GM21825 (cell line): ENCODE measurements around the gene TRAF6.

Experiments used
- ATAC-seq: cut with Tn5 transposase; IDR thresholded peaks from one replicate; pipeline ENCODE4 v1.9.1; 2021; ENCODE audit warnings: mild to moderate bottlenecking, moderate library complexity; ENCODE audit not compliant: unreplicated experiment

The TRAF6 gene

DNA sequence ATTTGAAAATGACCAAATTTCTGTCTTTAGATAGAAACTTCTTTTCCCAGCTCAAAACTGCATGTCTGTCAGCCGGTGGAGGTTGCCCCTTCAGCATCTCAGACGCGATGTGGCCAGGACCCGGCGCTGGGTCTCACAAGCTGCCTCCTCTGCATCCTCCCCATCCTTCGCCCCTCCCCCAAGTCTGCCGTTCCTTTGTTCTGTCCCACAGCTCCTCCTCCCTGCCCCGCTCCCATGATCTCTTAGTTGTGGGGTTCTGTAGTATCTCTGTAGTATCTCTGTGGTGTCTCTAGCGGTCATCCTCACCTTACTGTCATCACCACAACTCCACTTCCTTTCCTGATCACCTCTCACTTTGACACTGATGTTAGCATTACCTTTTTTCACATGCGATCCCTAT is 49.9 kb downstream of the TRAF6 start:
- no peak for ATAC-seq

DNA sequence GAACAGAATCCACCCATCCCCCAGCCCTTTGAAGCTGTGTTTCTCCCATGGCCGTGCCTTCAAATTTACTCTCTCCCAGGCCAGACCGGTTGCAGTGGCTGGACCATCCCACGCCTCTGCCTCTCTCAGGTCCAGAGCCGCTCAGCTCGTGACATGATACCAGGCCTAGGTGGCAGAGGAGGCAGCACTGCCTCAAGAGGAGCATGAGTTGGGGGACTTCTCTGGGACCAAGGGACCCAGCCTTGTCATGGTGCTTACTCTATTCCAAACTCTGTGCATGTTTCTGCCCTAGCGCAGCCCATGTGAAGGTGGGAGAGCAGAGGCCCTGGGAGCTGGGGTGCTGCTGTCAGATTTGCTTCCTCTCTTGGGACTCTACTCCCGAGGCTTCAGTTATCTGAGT is 51.0 kb downstream of the TRAF6 start:
- ATAC-seq: no peak

DNA sequence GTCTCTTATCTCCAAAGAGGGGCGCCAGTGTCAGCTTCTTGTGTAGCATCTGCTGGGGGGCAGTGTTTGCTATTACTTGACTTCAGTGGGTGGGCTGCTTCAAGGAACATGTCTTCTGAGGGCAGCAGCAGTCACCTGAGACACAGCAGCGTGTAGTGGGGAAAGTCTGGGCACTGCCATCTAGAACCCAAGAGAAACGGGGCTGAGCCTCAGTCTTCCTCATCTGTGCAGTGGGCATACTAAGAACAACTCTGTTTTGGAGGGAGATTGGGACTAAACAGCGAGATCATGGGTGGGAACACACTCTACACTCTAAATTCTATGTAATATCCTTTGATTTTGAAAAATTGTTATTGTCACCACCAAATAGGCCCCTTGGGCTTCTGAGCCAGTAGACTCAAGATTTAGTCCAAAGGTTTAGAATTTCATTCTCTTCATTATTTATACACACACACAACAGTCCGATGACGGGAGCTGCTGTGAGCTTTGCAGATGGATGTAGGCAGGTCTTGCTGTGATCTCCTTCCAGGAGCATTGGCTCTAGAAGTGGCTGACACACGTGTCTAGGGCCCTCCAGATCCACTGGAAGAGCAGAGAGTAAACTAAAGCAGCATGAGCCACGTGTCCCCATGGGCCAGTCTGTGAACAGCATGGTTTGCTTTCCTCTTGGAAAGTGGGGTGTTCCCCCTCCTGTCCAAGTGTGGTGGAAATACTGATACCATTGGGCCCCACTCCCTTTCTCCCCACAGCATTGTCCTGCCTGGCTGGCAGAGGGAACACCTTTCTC is 51.8 kb downstream of the TRAF6 start:
- no peak for ATAC-seq

DNA sequence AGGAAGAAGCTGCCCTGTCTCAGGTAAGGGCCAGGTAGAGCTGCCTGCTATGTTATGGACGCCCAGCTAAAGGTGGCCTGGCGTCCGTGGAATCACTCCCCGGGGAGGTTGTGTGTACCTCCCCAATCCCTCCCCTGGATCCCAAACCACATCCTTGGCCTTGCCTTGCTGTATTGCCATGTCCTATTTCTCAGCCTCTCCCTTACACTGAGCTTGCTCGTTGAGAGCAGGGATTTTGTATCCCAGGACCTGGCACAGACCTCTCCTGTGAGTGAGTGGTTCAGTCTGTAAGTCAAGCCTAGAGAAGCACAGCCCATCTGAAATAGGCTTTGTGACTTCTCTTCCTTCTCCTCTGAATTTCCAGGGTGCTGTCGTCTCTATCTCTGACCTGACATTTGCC is 53.9 kb downstream of the TRAF6 start:
- ATAC-seq: no peak

DNA sequence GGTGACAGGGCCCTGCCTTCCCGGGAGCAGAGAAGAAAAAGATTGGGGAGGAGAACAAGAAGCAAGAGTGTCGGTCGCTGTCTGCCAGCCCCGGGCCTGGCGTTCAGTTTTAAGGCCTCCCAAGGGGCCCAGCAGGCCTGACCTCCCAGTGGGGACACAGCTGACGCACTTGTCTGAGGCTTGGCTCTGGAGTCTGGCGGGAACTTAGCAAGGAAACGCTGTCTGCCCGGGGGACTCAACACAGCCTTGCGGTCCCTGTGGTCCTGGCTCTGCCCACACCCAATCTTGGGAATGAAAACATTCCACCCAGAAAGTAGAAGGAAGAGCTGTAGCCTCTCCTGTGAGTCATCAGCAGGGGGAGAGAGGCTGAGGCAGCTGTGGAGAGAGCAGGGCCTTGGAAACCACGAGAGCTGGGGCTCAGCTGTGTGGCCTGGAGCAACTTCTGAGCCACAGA is 54.4 kb downstream of the TRAF6 start:
- no peak for ATAC-seq

DNA sequence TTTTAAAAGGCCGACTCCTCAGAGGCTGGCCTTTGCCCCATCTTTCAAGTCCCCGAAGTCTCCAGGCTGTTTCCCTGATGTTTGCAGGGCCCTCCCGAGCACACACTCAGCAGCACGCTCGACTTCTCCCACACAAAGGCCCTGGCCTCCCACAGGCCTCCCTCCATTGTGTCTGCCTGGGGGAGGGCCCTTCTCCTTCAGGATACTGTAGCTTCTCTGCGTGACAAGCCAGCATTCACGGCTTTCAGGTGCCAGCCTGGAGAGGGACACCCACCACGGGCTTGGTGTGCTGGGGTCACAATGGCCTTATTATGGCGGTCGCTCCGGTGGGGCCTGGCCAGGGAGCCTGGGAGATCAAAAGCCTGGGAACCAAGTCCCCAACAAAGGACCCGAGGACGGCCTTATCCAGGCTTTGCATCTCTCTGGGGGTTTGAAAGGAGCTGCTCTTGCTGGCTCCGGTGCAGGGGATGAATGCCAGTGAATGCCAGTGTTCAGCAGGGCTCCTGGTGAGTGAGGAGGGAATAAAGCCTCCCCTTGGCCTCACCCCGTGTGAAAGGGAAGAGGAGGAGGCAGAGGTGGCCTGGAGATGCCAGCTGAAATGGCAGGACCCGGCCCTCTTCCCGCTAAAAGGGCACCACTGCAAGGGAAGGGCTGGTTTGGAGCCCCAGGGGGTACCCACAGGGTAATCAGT is 55.0 kb downstream of the TRAF6 start:
- ATAC-seq: no peak

DNA sequence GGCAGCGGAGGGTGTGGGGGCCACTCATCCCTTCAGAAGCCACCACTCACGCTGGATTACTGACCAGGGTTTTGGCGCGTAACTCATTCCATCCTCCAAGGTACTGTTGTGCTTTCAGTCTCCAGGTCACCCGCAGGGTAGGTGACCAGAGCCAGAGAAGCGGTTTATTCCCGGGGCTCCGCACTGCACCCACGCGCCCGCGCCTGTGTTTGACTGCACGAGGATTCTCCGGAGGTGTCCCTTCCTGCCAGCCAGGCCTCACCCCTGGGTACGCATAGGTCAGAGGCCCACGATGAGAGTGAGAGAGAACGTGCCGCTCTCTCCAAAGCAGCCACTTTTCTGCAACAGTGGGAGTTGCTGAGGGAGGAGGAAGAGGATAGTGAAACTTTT is 55.5 kb downstream of the TRAF6 start:
- no peak for ATAC-seq

DNA sequence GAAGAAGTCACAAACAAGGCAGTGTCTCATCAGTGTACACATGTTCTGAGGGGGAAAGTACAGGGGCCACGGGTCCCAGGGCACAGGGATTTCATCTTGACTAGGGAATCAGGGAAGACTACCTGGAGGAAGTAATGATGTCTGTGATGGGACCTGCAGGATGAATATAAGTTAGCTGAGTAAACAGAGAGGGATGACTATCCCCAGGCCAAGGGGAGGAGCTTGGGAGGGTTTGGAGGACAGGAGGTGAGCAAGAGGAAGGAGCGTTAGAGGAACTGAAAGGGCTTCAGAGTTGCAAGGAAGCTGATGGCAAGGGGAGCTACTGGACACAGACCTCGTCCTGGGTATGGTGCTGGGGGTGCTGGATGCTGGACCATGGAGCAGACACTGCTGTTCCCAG is 56.4 kb downstream of the TRAF6 start:
- no peak for ATAC-seq

DNA sequence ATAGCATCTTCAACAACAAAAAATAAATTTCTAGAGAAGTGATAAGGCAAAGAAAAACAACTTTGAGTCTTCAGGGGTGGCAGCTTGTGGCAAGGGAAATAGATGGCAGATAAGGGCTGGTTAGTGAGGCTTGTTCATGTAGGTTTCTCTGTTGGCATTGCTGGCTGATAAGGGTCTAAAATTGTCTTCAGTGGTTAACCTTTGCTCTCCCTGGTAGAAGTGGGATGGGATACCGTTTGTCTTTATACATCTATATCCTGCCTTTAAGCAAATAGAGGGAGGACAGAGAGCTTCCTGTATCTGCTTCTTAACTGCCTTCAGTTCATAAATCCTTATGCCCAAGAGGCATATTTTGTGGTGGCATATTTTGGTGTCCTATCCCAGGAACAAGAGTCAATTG is 57.1 kb downstream of the TRAF6 start:
- no peak for ATAC-seq

DNA sequence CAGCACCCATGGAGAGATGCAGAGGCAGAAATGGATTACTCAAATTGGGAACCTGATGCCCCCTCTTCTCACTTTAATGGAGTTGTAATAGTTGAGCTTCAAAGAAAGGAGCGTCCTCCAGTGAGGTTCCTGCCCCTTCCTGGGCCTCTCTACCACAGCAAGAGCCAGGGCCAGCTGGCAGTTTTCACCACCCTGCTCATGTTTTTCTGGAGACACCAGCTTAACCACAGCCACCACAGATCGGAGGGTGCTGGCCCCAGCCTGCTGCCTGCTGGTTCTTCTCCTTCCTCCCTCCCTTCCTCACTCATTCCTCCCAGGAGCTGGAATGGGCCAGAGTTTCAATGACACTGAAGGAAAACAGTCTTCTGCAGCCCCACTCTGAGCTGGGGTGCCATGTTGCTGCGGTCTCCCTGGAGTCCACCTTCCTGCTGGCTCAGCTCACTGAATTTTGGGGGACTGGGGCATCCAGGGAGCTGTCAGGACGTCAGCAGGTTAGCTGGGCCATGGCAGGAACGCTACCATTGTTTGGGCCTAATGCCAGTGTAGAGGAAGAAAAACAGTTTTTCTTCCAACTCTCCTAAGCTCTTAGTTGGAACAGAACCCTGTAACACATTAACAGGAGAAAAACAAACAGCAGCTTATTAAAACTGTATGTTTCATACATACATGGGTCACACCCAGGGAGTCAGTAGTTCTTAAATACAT is 57.7 kb downstream of the TRAF6 start:
- no peak for ATAC-seq

DNA sequence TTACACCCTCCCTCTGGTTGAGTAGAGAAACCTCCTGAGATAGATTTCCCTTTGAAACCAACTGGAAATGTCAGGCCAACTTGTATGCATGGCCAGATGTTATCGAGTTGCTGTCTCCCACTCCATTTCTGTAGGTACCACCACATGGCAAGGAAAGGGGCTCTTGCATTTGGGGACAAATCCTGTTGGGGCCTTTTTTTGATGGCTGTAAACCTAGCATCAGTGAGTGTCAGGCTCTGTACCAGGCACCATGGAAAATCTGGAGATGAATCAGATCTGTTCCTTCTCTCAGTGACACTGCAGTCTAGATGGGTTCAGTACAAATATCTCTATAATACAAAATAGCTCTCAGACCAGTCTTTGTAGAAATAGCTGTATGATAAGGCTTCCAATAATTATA is 58.4 kb downstream of the TRAF6 start:
- ATAC-seq: no peak

DNA sequence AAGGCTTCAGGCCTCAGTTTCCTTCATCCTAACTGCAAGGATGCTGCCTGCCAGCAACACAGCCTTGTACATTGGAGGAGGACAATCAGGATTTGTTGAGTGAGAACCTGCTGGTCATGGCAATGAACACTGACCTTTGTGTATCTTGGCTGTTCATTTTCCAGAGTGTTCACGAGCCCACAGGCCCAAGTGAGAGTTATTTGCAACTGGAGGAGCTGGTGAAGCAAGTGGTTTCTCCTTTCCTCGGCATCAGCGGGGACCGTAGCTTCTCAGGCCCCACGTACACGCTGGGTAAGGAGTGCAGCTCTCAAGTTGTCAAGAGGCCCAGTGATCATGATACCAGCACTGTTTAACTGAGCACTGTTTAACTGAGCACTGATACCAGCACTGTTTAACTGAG is 59.0 kb downstream of the TRAF6 start:
- ATAC-seq: no peak

DNA sequence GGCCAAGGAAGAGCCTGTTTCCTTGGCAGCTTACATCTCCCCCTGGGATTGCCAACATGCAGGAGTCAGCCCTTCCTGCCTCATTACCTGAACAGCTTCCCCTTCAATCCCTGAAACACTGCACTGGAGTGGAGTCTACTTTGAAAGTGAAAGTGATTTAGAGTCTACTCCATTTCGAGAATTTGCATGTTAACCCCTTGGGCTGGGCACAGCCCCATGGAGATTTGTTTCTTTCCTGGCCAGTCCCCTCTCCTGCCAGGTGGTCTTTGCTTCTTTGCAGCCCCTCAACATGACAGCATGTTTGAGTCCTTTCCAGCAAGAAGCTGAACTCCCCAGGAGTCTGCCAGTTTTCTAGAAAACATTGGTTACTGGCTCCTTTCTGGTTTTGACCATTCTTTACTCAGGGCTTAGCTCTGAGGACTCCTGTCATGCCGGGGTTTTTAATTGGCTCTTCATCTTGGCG is 59.9 kb downstream of the TRAF6 start:
- peak; percentile 64 for ATAC-seq

DNA sequence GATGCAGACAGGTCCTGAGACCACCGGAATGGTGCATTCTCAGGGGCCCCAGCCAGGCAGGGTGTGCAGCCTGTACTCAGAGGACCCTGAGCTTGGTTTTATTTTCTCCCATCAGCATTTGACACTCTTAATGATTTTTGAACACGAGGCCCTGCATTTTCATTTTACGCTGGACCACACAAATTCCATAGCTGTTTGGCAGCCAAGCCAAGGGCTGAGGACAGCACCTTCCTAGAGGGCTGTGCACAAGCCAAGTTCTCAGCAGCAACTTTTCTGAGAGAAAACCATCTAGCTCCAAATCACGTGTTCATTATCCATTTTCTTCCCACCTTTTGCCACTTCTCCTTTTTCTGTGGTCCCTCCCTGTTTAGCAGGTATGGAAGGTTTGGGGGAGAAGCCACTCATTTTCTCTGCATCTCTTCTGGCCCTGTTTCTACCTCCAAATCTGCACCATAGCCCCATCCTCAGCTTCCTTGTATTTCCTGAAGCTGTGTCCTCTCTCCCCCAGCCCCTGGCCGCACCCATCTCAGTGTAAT is 60.4 kb downstream of the TRAF6 start:
- ATAC-seq: peak; percentile 10

DNA sequence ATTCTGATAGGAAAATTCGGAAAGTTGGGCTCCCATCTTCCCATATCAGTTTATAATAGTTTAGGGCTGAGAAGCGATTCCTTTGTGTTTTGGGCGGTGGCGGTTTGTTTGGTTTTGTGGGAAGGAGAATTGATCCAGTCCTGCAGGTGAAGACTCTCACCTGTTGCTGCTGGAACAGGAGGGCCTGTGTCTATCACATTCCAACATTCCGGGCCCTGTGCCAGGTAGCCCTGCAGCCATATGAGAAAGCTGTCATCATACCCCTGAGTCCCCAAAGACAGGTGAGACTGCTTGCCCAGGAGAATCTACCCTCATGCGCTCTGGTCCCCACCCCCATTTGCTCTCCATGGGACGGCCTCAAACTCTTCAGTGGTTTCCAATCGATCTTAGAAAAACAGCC is 62.1 kb downstream of the TRAF6 start:
- no peak for ATAC-seq

DNA sequence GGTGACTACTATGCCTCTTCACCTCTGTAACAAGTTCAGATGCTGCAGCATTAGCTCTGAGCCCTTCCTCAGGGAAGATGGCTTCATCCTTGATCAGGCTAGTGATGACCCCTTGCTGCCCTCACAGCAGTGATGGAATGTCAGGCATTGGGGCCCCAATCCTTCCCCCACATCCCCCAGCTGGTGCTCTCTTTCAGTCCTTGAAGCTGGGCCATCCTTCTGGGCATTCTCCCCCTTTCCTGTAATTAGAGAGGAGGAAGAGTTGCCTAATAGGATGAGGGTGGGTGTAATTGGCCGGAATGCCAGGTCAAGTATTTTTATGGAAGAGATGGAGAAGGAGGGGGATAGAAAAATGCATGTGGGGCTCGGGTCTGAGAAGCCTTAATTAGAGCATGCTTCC is 62.6 kb downstream of the TRAF6 start:
- ATAC-seq: no peak

DNA sequence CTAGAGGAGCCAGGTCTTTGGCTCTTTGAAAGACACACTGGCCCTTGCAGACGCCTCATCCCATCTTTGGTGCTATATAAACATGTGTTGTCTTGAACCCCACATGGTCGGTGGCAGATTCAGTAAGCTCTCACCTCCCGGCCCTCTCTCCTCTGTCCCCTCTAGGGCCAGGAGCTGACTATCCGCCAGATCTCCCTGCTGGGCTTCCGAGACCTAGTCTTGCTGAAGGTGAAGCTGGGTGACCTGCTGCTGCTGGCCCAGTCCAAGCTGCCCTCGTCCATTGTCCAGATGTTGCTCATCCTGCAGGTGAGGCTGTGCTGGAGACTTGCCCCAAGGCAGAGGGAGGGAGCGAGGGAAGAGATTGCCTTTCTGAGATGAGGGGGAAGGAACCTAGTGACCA is 63.9 kb downstream of the TRAF6 start:
- ATAC-seq: no peak

DNA sequence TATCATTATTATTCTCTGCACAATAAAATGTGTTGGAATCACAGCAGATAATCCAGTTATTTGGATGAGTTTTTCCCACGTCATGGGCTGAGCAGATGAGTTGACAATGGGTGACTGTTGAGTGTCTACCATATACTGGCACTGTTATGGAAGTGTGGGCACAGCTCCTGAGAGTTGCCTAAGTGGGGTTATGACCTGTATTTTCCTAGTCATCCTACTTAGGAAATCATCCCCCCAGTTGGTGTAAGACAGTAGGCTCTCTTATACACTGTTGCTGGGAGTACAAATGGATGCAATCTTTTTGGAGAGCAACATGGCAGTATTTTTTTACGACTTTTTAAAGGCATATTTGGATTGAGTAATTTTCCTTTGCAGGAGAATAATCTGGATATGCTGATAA is 66.4 kb downstream of the TRAF6 start:
- ATAC-seq: no peak

DNA sequence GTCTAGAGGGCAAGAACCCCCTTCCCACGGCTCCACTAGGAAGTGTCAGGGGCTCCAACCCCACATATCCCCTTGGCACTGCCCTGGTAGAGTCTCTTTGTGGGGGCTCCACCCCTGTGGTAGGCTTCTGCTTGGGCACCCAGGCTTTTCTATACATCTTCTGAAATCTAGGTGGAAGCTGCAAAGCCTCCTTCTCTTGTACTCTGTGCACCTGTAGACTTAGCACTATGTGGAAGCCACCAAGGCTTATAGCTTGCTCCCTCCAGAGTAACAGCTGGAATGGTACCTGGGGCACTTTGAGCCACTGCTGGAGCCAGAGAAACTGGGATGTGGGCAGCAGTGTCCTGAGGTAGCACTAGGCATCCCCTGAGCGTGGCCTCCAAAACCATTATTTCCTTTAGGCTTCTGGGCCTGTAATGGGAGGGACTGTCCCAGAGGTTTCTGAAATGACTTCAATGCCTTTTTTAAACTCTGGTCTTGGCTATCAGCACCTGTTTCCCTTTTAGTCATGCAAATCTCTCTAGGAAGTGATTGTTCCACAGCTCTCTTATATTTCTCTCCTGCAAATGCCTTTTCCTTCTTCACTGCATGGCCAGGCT is 68.4 kb downstream of the TRAF6 start:
- ATAC-seq: peak; percentile 98

DNA sequence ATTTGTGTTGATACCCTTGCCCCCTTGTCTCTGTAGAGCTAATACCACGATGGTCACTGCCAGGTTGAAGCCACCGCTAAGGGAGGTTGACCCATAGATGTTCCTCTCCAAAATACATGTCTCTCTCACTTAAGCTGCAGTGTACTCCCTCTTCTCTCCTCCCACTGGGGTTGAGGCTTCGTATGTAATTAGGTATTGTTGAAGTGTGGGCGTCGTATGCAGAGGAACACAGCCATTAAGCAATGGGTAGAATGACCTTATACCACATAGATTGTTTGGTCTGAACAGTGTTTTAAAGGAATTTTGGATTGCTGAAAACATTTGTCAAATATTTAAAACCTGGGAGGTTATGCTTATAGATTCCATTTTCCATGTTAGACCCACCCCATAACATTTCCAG is 71.9 kb downstream of the TRAF6 start:
- no peak for ATAC-seq

DNA sequence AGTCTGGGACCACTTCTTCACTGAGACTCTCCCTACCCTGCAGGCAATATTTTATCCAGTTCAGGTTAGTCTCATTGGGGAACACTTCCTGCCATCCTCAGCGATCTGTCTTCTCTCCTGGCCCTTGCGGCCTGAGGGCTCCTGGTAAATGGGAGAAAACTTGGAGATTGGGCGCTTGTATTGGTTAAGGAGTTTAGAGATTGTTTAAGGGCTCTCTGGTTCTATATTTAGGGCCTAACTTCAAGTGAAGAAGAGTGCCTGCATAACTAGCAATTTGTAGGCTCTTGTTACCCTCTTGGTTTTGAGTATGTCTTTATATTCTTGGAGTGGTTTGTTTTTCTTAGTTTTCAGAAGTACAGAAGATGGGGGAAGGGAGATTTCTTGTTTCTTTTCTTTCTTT is 72.7 kb downstream of the TRAF6 start:
- ATAC-seq: no peak
